ENCODE results near the gene SAC3D1.
A peak's percentile ranks its signal among the peaks of the same experiment; 100 is the strongest.

SAC3D1 gene

DNA sequence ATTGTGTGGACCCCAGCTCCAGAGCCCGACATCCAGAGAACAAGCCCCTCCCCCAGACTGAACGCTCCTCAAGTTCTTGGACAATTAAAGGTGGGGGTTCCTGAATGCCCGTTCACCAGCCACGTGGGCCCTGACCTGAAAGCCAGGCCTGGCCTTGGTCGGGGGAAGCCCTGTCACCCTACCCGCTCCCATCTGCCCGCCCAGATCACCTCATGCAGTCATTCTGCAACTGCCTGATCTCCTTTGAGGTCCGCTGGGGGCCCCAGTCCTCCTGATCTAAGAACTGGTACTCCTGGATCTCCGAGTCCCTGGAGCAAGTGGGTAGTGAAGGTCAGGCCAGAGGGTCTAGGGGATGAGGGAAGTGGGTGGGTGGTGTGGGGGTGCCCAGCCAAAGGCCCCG lies 26.4 kb downstream of the SAC3D1 start:
- no peaks in the 10 kb centered on the region for H3K9me3 ChIP-seq (ENCODE audit: low read depth, low read length)
- no peak overlapping the region for H3K4me3 ChIP-seq
- no peak overlapping the region for H3K27ac ChIP-seq
- H3K36me3 ChIP-seq (ENCODE audit: insufficient read depth, low read length) = no peaks in the 10 kb centered on the region
- no peak for TF ChIP-seq POLR2AphosphoS5 (IDR thresholded peaks at IDR 0.05; ENCODE audit: borderline replicate concordance, low read depth, low read length)
- no peak for TF ChIP-seq EZH2 (IDR thresholded peaks at IDR 0.05)
- no peak for TF ChIP-seq FOXP2 (optimal IDR thresholded peaks at IDR 0.05; ENCODE audit: control extremely low read depth, extremely low read length, insufficient read depth)
- DNase-seq (ENCODE audit: low read depth, low spot score) = no peak
- no peak overlapping the region for H3K9ac ChIP-seq (ENCODE audit: insufficient read length)

DNA sequence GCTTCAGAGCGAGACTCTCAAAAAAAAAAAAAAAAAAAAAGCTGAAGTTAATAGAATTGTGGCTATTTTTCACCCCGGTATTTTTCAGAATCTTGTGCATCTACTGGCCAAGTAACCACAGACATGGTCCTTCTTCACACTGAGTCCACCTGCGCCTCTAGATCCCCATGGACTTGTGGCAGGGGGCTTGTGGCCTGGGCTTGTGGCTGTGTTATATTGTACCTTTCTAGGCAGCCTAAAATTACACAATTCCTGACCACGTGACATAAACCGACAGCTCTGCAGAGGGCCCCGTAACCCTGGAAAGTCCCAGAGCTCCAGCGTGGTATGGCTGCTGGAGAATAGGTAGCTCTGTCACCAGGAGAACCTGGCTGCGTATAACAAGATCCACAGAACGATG lies 28.2 kb downstream of the SAC3D1 start:
- TF ChIP-seq EZH2 (IDR thresholded peaks at IDR 0.05) = no peak
- TF ChIP-seq POLR2AphosphoS5 (IDR thresholded peaks at IDR 0.05; ENCODE audit: borderline replicate concordance, low read depth, low read length) = no peak
- no peak for TF ChIP-seq FOXP2 (optimal IDR thresholded peaks at IDR 0.05; ENCODE audit: control extremely low read depth, extremely low read length, insufficient read depth)
- Histone ChIP-seq H3K9me3 (ENCODE audit: low read depth, low read length) (no peaks in the 10 kb centered on the region), H3K36me3 (ENCODE audit: insufficient read depth, low read length) (no peaks in the 10 kb centered on the region), H3K4me3 (no peak overlapping the region), H3K9ac (ENCODE audit: insufficient read length) (no peak overlapping the region), H3K27ac (no peak overlapping the region)
- no peak for DNase-seq (ENCODE audit: low read depth, low spot score)

DNA sequence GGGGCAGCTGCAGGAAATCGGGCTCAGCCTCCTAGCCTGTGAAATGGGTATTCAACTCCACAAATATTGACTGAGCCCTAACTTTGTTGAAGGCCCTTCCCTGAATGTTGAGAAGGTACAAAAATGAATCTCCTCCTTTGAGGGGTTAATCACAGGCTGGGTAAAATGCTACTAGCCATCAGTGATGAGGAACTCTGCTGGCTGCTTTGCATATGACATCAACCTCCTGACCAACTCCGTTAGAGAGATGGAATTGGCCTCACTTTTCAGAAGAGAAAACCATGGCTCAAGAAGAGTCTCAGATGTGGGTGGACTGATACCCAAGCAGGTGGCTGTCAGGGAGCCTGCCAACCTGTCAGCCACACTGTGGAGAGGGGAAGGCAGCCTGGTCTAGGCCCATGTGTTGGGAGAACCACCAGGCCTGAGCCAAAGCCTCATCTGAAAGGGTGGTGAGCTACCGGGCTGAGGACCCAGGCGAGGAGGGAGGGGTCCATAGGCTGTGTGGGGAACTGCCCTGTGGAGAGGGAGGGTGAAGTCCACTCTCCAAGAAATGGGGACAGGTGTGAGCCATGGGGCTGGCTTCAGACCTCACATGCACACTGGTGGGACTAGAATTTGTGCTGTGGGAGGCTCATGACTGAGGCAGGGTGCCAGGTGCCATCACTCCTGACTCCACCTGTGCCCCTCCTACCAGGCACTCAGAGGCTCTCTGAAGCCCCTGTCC lies 31.1 kb downstream of the SAC3D1 start:
- Histone ChIP-seq H3K4me3 (no peak overlapping the region), H3K36me3 (ENCODE audit: insufficient read depth, low read length) (no peaks in the 10 kb centered on the region; the same call in 1 of the 2 replicates), H3K9ac (ENCODE audit: insufficient read length) (no peak overlapping the region), H3K9me3 (ENCODE audit: low read depth, low read length) (no peaks in the 10 kb centered on the region), H3K27ac (no peak overlapping the region)
- no peak for DNase-seq (ENCODE audit: low read depth, low spot score)
- TF ChIP-seq FOXP2 (optimal IDR thresholded peaks at IDR 0.05; ENCODE audit: control extremely low read depth, extremely low read length, insufficient read depth) = no peak
- no peak for TF ChIP-seq POLR2AphosphoS5 (IDR thresholded peaks at IDR 0.05; ENCODE audit: borderline replicate concordance, low read depth, low read length)

DNA sequence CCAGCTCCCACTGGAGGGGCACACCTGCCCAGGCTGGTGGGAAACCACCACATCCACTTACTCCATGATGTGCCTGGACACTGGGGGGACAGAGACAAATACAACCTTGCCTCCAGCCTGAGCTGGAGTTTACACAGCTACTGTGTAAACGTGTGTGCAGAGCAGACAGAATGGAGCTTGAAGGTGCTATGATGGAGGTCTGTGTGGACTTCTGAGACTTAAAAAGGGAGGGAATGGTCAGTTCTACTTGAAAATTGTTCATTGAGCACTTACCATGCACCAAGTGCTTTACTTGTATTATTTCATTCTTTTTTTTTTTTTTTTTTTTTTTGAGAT lies 31.6 kb downstream of the SAC3D1 start:
- no peak overlapping the region for H3K27ac ChIP-seq
- TF ChIP-seq POLR2AphosphoS5 (IDR thresholded peaks at IDR 0.05; ENCODE audit: borderline replicate concordance, low read depth, low read length) (no peak), FOXP2 (optimal IDR thresholded peaks at IDR 0.05; ENCODE audit: control extremely low read depth, extremely low read length, insufficient read depth) (no peak), EZH2 (IDR thresholded peaks at IDR 0.05) (no peak)
- H3K36me3 ChIP-seq (ENCODE audit: insufficient read depth, low read length) = peaks cover 4% of the 10 kb centered on the region; the same call in 1 of the 2 replicates
- no peaks in the 10 kb centered on the region for H3K9me3 ChIP-seq (ENCODE audit: low read depth, low read length)
- no peak overlapping the region for H3K9ac ChIP-seq (ENCODE audit: insufficient read length)
- H3K4me3 ChIP-seq = no peak overlapping the region
- DNase-seq (ENCODE audit: low read depth, low spot score) = no peak

DNA sequence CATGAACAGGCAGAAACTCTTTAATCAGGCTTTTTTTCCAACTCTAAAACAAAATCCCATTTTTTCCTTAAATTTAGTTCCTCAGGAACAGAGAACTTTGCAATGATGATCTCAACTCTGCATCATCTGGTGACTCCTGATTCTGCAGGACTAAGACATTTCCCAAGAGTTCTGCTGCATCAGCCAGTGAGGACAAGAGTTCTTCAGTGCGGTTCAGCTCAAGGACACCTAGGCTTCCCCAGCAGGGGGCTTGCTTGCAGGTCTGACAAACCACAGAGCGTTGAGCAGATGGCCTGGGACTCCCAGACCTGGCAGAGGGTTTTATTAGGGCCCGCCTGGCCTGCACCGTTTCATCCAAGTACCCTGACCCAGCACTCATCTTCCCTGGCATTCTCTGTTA lies 36.4 kb downstream of the SAC3D1 start:
- no peak overlapping the region for H3K27ac ChIP-seq
- H3K9ac ChIP-seq (ENCODE audit: insufficient read length) = no peak overlapping the region
- no peak for DNase-seq (ENCODE audit: low read depth, low spot score)
- H3K9me3 ChIP-seq (ENCODE audit: low read depth, low read length) = no peaks in the 10 kb centered on the region
- TF ChIP-seq EZH2 (IDR thresholded peaks at IDR 0.05) (no peak), FOXP2 (optimal IDR thresholded peaks at IDR 0.05; ENCODE audit: control extremely low read depth, extremely low read length, insufficient read depth) (no peak), POLR2AphosphoS5 (IDR thresholded peaks at IDR 0.05; ENCODE audit: borderline replicate concordance, low read depth, low read length) (no peak)
- no peak overlapping the region for H3K4me3 ChIP-seq
- H3K36me3 ChIP-seq (ENCODE audit: insufficient read depth, low read length) = peaks cover 44% of the 10 kb centered on the region

DNA sequence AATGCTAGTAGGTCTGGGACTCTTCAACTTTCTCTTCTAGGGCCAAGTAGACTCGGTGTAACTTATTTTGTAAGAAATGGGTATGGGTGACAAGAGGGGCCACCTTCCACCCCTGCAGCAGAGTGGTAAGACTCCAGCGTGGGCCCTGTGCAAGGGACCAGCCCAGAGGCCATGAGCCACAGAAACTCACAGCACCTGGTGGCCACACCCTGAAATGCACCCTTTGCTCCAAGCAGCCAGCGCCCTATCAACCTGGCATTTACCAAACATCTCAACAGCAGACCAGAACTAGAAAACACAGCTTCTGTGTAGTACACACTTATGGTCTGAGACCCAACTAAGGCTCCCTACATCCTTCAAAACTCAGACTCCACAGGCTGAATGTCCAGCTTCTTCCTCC lies 37.1 kb downstream of the SAC3D1 start:
- Histone ChIP-seq H3K4me3 (no peak overlapping the region), H3K27ac (no peak overlapping the region), H3K9ac (ENCODE audit: insufficient read length) (no peak overlapping the region), H3K36me3 (ENCODE audit: insufficient read depth, low read length) (peaks cover 44% of the 10 kb centered on the region), H3K9me3 (ENCODE audit: low read depth, low read length) (no peaks in the 10 kb centered on the region)
- no peak for TF ChIP-seq POLR2AphosphoS5 (IDR thresholded peaks at IDR 0.05; ENCODE audit: borderline replicate concordance, low read depth, low read length)
- DNase-seq (ENCODE audit: low read depth, low spot score) = no peak

DNA sequence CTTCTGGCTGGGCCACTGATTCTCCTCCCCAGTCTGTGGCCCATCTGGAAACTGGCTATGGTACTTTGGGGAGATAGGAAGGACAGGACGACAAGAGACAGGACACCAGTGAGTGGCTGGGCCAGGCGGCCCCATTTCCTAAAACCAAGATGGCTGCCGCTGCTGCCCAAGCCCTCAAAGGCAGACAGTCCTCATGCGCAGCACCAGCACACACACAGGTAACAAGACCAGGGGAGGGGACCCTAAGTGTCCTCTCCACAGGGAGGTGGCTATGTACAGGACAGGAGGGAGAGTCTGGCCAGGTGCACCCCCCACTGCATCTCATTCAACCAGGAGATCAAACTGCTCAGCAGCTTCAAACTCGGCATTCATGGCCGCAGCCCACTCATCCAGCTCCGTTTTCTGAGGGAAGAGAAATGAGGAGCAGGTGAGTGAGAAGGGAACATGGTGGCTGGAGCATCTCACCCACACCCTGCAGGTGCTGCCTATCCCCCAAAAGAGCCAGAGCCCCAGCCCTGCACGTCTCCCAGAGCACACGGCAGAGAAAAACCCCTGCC lies 37.9 kb downstream of the SAC3D1 start:
- H3K9ac ChIP-seq (ENCODE audit: insufficient read length) = no peak overlapping the region
- H3K9me3 ChIP-seq (ENCODE audit: low read depth, low read length) = no peaks in the 10 kb centered on the region
- H3K27ac ChIP-seq = no peak overlapping the region
- no peak for DNase-seq (ENCODE audit: low read depth, low spot score)
- TF ChIP-seq FOXP2 (optimal IDR thresholded peaks at IDR 0.05; ENCODE audit: control extremely low read depth, extremely low read length, insufficient read depth) = no peak
- no peak for TF ChIP-seq EZH2 (IDR thresholded peaks at IDR 0.05)
- TF ChIP-seq POLR2AphosphoS5 (IDR thresholded peaks at IDR 0.05; ENCODE audit: borderline replicate concordance, low read depth, low read length) = no peak
- no peak overlapping the region for H3K4me3 ChIP-seq
- H3K36me3 ChIP-seq (ENCODE audit: insufficient read depth, low read length) = peaks cover 44% of the 10 kb centered on the region

DNA sequence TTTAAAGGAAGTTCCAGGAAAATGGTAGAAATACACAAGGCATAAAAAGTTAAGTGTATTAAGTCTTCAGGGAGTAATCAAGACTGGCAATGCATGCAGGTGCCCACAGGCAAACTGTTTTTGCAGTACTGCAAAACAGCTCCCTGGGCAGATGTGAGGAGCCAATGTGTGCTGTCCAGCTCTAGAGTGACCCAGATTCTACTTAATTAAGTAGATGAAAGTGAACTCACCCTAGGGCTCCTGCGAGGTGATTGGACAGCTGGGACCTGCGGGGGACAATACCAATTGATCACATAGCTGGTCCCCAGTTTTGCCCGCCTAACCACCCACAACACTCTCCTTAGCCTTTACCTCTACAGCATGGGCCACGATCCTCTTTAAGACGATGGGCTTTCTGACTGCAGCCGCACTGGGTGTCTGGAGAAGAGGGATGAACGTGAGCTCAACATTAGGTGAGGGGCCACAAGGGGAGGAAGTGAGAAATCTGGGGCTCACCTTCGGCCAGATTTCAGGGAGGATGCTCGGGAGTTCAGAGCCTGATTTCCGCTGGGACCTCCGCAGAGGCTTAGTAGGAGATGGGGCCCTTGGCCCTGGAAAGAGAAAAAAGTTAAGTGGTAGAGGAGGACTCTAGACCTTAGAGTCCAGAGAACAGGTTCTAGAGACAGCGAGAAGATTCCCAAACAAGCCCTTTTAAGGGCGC lies 42.3 kb downstream of the SAC3D1 start:
- no peaks in the 10 kb centered on the region for H3K9me3 ChIP-seq (ENCODE audit: low read depth, low read length)
- peaks cover 34% of the 10 kb centered on the region for H3K36me3 ChIP-seq (ENCODE audit: insufficient read depth, low read length)
- H3K4me3 ChIP-seq = peak overlapping the region; percentile 84
- peak overlapping the region; percentile 89 for H3K9ac ChIP-seq (ENCODE audit: insufficient read length)
- DNase-seq (ENCODE audit: low read depth, low spot score) = no peak
- H3K27ac ChIP-seq = peak overlapping the region; percentile 85
- TF ChIP-seq POLR2AphosphoS5 (IDR thresholded peaks at IDR 0.05; ENCODE audit: borderline replicate concordance, low read depth, low read length) (no peak), FOXP2 (optimal IDR thresholded peaks at IDR 0.05; ENCODE audit: control extremely low read depth, extremely low read length, insufficient read depth) (no peak), EZH2 (IDR thresholded peaks at IDR 0.05) (no peak)
